Thymus (tissue), 11 donors: ENCODE measurements around the gene SPHK2. TPM values are rescaled to one million over a fixed set of nuclear protein-coding genes. Genes with fewer than 3 reads are reported as not detected.

Experiments used
- DNase-seq, 9 donors: peaks; one replicate each; pipeline ENCODE4 v3.0.0-alpha.2; 2013; ENCODE audit warnings: low spot score in 9 of 9, low read depth in 6 of 9, missing footprints in 1 of 9
- H3K27ac ChIP-seq, 2 donors: one replicate each; pipeline ENCODE4 v1.5.1; 2013; ENCODE audit warnings: control low read depth in 1 of 2, low read depth in 1 of 2, low read length in 1 of 2, mild to moderate bottlenecking in 1 of 2, moderate library complexity in 1 of 2
- H3K27me3 ChIP-seq, 2 donors: one replicate each; pipeline ENCODE4 v1.5.1; 2013; ENCODE audit warnings: low read length in 1 of 2; ENCODE audit not compliant: control insufficient read depth in 2 of 2, insufficient read depth in 1 of 2
- H3K36me3 ChIP-seq, 2 donors: one replicate each; pipeline ENCODE4 v1.5.1; 2013; ENCODE audit warnings: low read length in 1 of 2, mild to moderate bottlenecking in 1 of 2, moderate library complexity in 1 of 2; ENCODE audit not compliant: control insufficient read depth in 2 of 2, insufficient read depth in 2 of 2
- H3K4me1 ChIP-seq, 2 donors: one replicate each; pipeline ENCODE4 v1.5.1; 2013; ENCODE audit warnings: low read length in 2 of 2; ENCODE audit not compliant: control insufficient read depth in 2 of 2, insufficient read depth in 2 of 2
- H3K4me3 ChIP-seq, 2 donors: one replicate each; pipeline ENCODE4 v1.5.1; 2013; ENCODE audit warnings: low read length in 2 of 2, control low read depth in 1 of 2, mild to moderate bottlenecking in 1 of 2
- H3K9me3 ChIP-seq, 2 donors: one replicate each; pipeline ENCODE4 v1.5.1; 2013; ENCODE audit warnings: low read length in 1 of 2, mild to moderate bottlenecking in 1 of 2; ENCODE audit not compliant: control insufficient read depth in 2 of 2, insufficient read depth in 1 of 2
- WGBS: extraction: QIAGEN DNeasy Blood & Tissue Kit; methylation state at CpG from one replicate; pipeline ENCODE4 v1.1.7; 2013; 5-methylcytosine and 5-hydroxymethylcytosine counted together
- polyA plus RNA-seq: library from polyadenylated mRNA; stranded (reverse); fragments of 200-250 nt; gene quantifications from one replicate; pipeline ENCODE4 v1.2.3, GENCODE V29; 2013
- total RNA-seq: library from RNA; stranded (reverse); fragments of 120-200 nt; gene quantifications from one replicate; pipeline ENCODE4 v1.2.4, GENCODE V29; 2013
- donor health status: healthy.

SPHK2 gene
- total and polyA plus RNA-seq, 2 donors, result 4.6 to 13.4 TPM

DNA sequence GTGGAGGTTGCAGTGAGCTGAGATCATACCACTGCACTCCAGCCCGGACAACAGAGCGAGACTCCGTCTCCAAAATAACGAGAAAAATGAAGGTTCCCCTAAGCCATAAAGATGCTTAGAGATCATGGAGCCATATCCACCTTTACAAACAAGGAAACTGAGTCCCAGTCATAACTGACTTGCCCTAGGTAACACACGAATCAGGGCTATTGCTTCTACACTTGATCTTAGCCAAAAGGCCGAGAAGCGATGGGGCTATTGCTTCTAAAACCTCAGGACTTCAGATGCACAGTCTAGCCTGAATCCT lies 14.7 kb downstream of the SPHK2 start:
- Histone ChIP-seq H3K36me3 (peaks cover 29 to 32% of the 10 kb centered on the region in 2 donors), H3K27me3 (peaks cover 0 to 2% of the 10 kb centered on the region in 2 donors), H3K4me1 (peaks cover 23 to 73% of the 10 kb centered on the region in 2 donors), H3K9me3 (peaks cover 0 to 9% of the 10 kb centered on the region in 2 donors), H3K4me3 (peak overlapping the region; percentile 19 to 77), H3K27ac (peak overlapping the region; percentile 77 to 86)
- DNase-seq, result no peak
- WGBS, result 79% methylated on average over 7 of the region's 7 CpGs

DNA sequence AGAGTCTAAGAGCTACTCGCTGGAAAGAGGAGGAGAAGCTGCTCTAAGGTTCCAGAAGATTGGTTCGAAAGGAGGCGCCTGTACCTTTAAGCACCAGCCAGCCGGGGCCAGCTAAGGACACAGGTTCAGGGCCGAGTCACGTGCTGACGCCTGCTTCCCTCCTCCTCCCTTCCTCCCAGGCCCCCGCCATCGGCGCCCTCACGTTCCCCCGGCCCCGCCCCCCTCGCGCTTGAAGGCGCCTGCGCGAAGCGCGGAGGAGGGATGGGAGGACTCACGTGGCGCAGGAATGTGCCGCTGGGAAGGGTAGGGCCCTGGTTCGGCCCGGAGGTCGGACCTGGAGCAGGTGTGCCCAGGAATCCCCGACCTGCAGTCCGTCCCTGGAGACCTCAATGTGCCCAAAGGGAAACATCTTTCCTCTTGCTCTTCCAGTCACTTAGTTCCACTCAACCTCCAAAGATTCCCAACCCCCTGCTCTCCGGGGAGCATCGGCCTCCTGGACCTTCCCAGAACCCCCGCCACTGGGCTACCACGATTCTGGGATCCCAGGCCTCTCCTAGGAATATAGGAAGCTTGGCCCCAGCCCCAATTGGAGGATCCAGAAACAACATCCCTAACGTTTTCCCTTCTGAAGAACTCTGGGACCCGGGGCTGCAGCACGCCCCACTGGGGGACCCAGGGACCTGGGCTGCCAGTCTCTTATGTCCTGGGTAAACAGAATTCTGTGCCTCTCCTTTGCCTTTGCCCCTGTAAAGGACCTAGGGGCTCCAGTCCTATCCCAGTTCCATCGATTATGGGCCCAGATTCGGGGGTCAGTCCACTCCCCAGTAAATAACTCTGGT lies 15.3 kb downstream of the SPHK2 start:
- Histone ChIP-seq H3K27me3 (peaks cover 0 to 8% of the 10 kb centered on the region in 2 donors), H3K9me3 (peaks cover 0 to 9% of the 10 kb centered on the region in 2 donors), H3K4me3 (peak overlapping the region; percentile 19 to 77), H3K4me1 (peaks cover 23 to 71% of the 10 kb centered on the region in 2 donors), H3K27ac (peak overlapping the region; percentile 86 to 89), H3K36me3 (peaks cover 23 to 27% of the 10 kb centered on the region in 2 donors)
- peak in 8 of 9 donors; percentile 81 to 96 (median 90) for DNase-seq
- 5% methylated on average over 37 of the region's 37 CpGs for WGBS

- Histone ChIP-seq H3K4me1 (peaks cover 23 to 63% of the 10 kb centered on the region in 2 donors), H3K36me3 (peaks cover 15 to 22% of the 10 kb centered on the region in 2 donors), H3K27me3 (peaks cover 0 to 14% of the 10 kb centered on the region in 2 donors), H3K4me3 (peak overlapping the region; percentile 71 to 77), H3K9me3 (peaks cover 0 to 4% of the 10 kb centered on the region in 2 donors), H3K27ac (peak overlapping the region; percentile 91 to 98)
- peak in 3 of 9 donors; percentile 63 to 79 (median 69) for DNase-seq
- 1% methylated on average over 67 of the region's 67 CpGs for WGBS
These were observed 16.1 kb downstream of the SPHK2 start for GRCh38 chr19:48635263-48635965.

GRCh38 chr19:48635966-48636858 lies 16.9 kb downstream of the SPHK2 start:
- peaks cover 0 to 4% of the 10 kb centered on the region in 2 donors for H3K9me3 ChIP-seq
- H3K27me3 ChIP-seq, result peaks cover 0 to 14% of the 10 kb centered on the region in 2 donors
- H3K4me1 ChIP-seq, result peaks cover 23 to 55% of the 10 kb centered on the region in 2 donors
- peak overlapping the region; percentile 91 to 98 for H3K27ac ChIP-seq
- peak overlapping the region; percentile 71 to 77 for H3K4me3 ChIP-seq
- DNase-seq, result peak in 3 of 9 donors; percentile 33 to 64 (median 54)
- under 1% methylated on average over 35 of the region's 35 CpGs for WGBS
- H3K36me3 ChIP-seq, result peaks cover 7 to 14% of the 10 kb centered on the region in 2 donors

GRCh38 chr19:48636859-48637448 lies 17.6 kb downstream of the SPHK2 start, which contains the start of gene DBP:
DBP (minus strand) TSS chr19:48637379; CDS start chr19:48636994, 385 bp downstream.
- Histone ChIP-seq H3K4me1 (peaks cover 23 to 53% of the 10 kb centered on the region in 2 donors), H3K27ac (peak within 1 kb of the TSS; percentile 91 to 98)

DNA sequence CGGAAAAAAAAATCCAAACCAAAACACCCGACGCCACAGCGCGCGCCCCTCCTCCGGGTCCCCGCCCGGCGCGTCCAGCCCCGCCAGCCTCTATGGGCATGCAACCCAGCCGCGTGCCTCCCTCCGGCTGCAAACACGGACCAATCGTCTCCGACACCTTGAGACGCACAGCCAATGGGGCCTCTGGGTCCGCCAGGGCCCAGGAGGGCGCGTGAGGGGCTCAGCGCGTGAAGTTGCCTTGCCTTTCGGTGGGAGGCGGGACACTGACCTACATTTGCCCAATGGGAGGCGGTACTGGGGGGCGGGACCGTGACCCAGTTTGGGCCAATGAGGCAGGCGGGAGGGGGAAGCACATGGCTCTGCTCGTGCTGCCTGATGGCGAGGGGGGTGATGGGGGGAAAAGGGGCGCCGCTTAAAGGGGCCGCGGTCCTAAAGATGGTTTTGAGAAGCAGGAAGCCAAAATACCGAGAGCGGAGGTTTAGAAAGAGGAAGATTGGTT lies 18.2 kb downstream of the SPHK2 start:
- peaks cover 0 to 14% of the 10 kb centered on the region in 2 donors for H3K27me3 ChIP-seq
- peak overlapping the region; percentile 91 to 98 for H3K27ac ChIP-seq
- H3K4me1 ChIP-seq, result peaks cover 23 to 52% of the 10 kb centered on the region in 2 donors
- under 1% methylated on average over 38 of the region's 38 CpGs for WGBS
- peak; percentile 94 to 100 (median 99) for DNase-seq
- peaks cover 3 to 9% of the 10 kb centered on the region in 2 donors for H3K36me3 ChIP-seq
- H3K4me3 ChIP-seq, result peak overlapping the region; percentile 71 to 77
- peaks cover 0 to 4% of the 10 kb centered on the region in 2 donors for H3K9me3 ChIP-seq

More at GRCh38 chr19:48636859-48637448, 17.6 kb downstream of the SPHK2 start, which contains the start of gene DBP:
- peaks cover 3 to 11% of the 10 kb centered on the region in 2 donors for H3K36me3 ChIP-seq
- peaks cover 0 to 4% of the 10 kb centered on the region in 2 donors for H3K9me3 ChIP-seq
- no peak for DNase-seq
- H3K27me3 ChIP-seq, result peaks cover 0 to 14% of the 10 kb centered on the region in 2 donors
- H3K4me3 ChIP-seq, result peak within 1 kb of the TSS; percentile 71 to 77
- WGBS, result under 1% methylated on average over 40 of the region's 40 CpGs

- Histone ChIP-seq H3K36me3 (peaks cover under 1 to 3% of the 10 kb centered on the region in 2 donors), H3K4me3 (peak overlapping the region; percentile 54 to 58), H3K27ac (peak overlapping the region; percentile 91 to 98), H3K27me3 (peaks cover 0 to 14% of the 10 kb centered on the region in 2 donors), H3K9me3 (peaks cover 0 to 4% of the 10 kb centered on the region in 2 donors), H3K4me1 (peaks cover 23 to 45% of the 10 kb centered on the region in 2 donors)
- WGBS, result 6% methylated on average over 29 of the region's 29 CpGs
- peak in 8 of 9 donors; percentile 75 to 96 (median 88) for DNase-seq
These were observed 18.9 kb downstream of the SPHK2 start for GRCh38 chr19:48637948-48638830.
